HEK293T (cell line): ENCODE data around the gene EEF2K.

ENCODE experiments used
- ELF4 ChIP-seq: fragments of 450-650 bp; IDR thresholded peaks from 2 replicates; pipeline ENCODE4 v1.6.1; 2017; ENCODE audit warnings: antibody characterized with exemption
- FOXA1 ChIP-seq: fragments of 450-650 bp; IDR thresholded peaks from 2 replicates; pipeline ENCODE4 v1.6.1; 2016; ENCODE audit warnings: mild to moderate bottlenecking
- L3MBTL2 ChIP-seq: fragments of 450-650 bp; conservative IDR thresholded peaks from 2 replicates; pipeline ENCODE4 v1.6.1; 2016; ENCODE audit warnings: mild to moderate bottlenecking
- LEF1 ChIP-seq: fragments of 450-650 bp; IDR thresholded peaks from 2 replicates; pipeline ENCODE4 v1.6.1; 2017; ENCODE audit warnings: mild to moderate bottlenecking, borderline replicate concordance
- SUZ12 ChIP-seq: fragments of 450-650 bp; IDR thresholded peaks from 2 replicates; pipeline ENCODE4 v1.6.1; 2016; ENCODE audit warnings: mild to moderate bottlenecking
- TARDBP ChIP-seq: fragments of 450-650 bp; IDR thresholded peaks from 2 replicates; pipeline ENCODE4 v1.6.1; 2016

DNA sequence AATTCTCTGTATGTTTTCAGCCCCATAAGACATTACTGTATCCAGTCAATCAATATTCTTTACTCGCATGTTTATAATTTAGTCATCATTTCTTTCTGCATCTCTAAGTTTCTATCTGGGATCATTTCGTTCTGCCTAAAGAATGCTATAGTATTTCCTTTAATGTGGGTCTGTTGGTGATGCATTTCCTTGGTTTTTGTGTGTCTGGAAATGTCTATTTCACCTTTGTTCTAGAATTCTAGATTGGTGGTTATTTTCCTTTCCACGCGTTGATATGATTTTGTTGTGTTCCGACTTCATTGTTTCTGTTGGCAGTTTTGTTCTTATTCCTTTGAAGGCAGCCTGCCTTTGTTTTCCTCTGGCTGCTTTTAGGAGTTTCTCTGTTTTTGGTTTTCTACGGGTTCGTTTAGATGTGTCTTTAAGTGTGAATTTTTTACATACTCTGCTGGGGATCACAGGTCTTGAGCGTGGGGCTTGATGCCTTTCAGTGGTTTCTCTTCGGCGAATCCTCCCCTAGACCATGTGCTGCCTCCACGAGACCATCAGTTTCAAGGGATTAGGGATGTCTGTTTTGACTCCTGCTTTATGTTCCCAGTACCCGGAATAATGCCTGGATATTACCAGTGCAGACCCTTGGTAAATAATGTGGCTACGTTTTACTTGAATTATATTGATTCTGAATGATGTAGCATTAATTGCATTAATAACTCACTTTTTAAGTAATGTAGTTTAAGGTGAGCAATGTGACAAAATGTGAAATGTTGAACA, 114.7 kb downstream of the EEF2K start:
- TF ChIP-seq FOXA1 (no peak), SUZ12 (no peak), L3MBTL2 (no peak), TARDBP (no peak), LEF1 (no peak), ELF4 (no peak)
